AG20443 (cell line): ENCODE data around the gene HMGA1.

Experiments
- DNase-seq: peaks from one replicate; pipeline ENCODE4 v3.0.0; 2012; ENCODE audit warnings: low spot score, mixed read lengths

The HMGA1 gene

DNA sequence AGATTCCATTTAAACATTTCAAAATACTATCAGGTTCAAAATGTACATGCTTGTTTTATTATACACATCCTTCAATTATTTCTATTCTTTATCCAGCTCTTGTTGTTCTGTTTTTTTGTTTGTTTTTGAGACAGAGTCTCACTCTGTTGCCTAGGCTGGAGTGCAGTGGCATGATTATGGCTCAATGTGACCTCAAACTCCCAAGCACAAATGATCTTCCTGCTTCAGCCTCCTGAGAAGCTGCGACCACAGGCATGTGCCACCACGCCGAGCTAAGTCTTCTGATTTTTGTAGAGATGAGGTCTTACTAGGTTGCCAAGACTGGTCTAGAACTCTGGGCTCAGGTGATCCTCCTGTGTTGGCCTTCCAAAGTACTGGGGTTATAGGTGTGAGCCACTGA lies 56.3 kb downstream of the HMGA1 start:
- DNase-seq: no peak

DNA sequence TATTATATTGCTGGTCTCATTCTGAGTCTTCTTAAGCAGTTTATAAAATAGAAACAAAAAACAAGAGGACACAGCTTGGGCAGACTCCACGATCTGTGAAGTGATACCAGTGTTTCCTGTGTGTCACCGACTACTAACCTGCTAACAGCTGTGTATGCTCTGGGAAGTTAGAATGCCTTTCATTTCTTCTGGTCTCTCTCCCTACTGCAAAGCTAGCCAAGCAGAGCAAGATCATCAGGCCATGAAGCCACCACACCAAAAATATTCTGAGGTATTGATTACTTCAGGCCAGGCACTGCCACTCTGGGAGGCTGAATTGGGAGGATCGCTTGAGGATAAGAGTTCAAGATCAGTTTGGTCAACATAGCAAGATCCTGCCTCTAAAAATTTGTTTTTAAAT lies 59.0 kb downstream of the HMGA1 start:
- no peak for DNase-seq
